Gastrocnemius medialis (tissue), 4 donors: Measurements from ENCODE around the gene FAM107B.

Source experiments
- POLR2A ChIP-seq, 2 donors: fragments of 450-650 bp; IDR thresholded peaks; one replicate each; pipeline ENCODE4 v1.6.1; 2017; ENCODE audit warnings: antibody characterized with exemption in 2 of 2, mild to moderate bottlenecking in 2 of 2, moderate library complexity in 2 of 2
- TF ChIP-seq, protein P1 (sequence below), 5 experiments: fragments of 450-650 bp in 3 of 5; fragments of 200-600 bp in 2 of 5; sonication (generic) in 2 of 5; IDR thresholded peaks in 4 of 5; conservative IDR thresholded peaks in 1 of 5; 1 replicate in 4 of 5; 2 replicates in 1 of 5; pipeline ENCODE4 v1.5.1; 2016 to 2019; ENCODE audit warnings: antibody characterized with exemption in 5 of 5, mild to moderate bottlenecking in 3 of 5, moderate library complexity in 3 of 5

DNA sequence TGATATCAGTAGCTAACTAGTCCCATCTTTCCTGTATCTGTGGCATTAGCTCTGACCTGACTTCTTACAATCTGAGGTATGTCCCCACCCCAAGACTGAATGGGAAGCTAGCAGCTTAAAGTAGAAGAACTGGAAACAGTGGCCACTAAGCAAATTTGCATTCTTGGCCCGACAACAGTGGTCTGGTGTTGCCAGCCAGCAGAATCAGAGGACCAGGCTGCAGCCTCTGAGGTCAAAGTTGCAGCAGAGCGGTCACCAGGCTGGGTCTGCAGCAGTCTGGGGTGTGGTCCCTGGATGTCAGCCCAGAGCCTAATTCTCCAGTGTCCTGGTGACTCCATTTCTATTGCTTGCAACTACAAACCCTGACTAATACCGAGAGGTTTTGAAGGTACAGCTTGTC, 26.3 kb downstream of the FAM107B start:
- TF ChIP-seq, protein P1, sequence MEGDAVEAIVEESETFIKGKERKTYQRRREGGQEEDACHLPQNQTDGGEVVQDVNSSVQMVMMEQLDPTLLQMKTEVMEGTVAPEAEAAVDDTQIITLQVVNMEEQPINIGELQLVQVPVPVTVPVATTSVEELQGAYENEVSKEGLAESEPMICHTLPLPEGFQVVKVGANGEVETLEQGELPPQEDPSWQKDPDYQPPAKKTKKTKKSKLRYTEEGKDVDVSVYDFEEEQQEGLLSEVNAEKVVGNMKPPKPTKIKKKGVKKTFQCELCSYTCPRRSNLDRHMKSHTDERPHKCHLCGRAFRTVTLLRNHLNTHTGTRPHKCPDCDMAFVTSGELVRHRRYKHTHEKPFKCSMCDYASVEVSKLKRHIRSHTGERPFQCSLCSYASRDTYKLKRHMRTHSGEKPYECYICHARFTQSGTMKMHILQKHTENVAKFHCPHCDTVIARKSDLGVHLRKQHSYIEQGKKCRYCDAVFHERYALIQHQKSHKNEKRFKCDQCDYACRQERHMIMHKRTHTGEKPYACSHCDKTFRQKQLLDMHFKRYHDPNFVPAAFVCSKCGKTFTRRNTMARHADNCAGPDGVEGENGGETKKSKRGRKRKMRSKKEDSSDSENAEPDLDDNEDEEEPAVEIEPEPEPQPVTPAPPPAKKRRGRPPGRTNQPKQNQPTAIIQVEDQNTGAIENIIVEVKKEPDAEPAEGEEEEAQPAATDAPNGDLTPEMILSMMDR (IDR thresholded peaks at IDR 0.05 in 4 of 5, conservative IDR thresholded peaks at IDR 0.05 in 1 of 5), result no peak
- no peak for TF ChIP-seq POLR2A (IDR thresholded peaks at IDR 0.05)
